GM19324 (cell line): Measurements from ENCODE around the gene C14orf93.
"Not testable (repeated sequence)": the region's sequence is repeated elsewhere in the genome, so short reads cannot be mapped to it uniquely, and the experiment has no call there.

Experiments used
- ATAC-seq: cut with Tn5 transposase; IDR thresholded peaks from one replicate; pipeline ENCODE4 v1.9.1; 2021; ENCODE audit warnings: mild to moderate bottlenecking, moderate library complexity; ENCODE audit not compliant: unreplicated experiment, low FRiP score

The C14orf93 gene

DNA sequence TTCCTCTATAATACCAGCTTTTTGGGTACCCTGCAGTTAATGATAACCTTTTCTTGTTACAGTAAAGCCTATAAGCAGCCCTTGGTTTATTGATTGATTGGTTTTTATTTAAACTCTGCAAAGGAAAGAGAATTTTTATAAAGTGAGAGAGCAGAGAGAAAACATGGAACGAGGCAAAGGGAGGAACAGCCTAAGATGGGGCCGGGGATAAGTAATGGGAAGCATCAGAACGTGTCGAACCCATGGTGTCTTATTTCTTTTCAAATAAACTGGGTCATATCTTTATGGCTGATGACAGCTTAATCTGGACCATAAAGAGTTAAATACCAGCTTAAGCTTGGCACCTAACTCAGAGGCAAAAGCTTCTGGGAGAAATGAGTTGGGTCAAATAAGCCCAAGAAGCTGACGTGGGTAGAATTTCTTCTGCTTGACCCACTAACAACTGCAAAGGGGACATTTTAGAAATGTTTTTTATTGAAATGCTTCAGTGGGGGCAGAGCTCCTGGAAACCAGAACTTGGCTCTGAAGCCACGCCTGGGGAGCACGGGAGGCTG is 12.0 kb upstream of the C14orf93 start:
- no peak for ATAC-seq

DNA sequence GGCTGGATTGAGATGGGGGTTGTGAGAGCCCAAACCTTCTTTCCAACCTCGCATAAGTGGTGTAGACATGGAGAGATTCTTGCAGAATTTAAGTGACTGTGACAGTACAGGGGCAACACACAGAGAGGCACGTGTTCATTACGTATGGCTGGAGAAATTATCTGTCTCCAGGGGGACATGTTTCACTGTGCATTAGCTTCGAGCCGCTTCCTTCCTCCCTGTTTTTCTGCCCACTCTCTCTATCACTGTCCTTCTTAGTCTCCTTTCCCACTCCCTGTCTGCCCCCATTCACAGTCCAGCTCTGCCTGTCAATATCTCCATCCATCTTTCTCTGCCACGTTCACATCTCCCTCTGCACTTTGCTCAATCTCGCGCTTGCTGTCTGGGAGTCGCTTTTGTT is 11.5 kb upstream of the C14orf93 start:
- no peak for ATAC-seq

DNA sequence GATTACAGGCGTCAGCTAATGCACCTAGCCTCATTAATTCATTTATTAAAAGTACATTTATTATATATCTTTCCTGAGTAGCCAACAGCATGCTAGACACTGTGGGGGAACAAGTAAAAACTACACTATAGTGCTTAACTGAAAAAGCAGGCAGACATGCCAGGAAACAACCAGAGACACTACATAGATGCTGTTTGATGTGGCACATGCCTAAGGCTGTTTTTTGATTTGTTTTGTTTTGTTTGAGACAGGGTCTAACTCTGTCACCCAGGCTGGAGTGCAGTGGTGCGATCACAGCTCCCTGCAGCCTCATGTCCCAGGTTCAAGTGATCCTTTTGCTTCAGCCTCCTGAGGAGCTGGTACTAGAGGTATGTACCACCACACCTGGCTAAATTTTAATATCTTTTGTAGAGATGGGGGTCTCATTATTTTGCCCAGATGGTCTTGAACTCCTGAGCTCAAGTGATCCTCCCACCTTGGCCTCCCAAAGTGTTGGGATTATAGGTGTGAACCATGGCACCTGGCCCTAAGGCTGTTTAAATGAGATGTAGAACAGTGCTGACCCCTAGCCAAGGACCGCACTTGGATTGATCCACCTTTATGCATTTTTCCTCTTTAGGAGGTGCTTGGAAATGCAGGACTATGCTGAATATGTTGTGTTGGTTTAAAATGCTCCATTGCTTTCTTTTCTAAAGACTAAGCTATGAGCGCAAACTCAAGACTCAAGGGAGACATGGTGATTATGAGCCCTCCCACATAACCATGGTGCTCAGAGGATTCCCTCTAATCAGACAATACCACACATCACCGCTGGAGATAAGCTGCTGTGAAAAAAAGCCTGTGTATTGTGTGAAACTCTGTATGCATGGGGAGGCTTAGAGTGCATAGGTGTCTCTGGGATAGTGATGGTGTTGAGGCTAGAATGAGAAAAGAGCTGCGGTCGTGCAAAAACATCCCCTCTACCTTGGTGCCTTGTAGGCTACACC is 10.5 kb upstream of the C14orf93 start:
- ATAC-seq = no peak

DNA sequence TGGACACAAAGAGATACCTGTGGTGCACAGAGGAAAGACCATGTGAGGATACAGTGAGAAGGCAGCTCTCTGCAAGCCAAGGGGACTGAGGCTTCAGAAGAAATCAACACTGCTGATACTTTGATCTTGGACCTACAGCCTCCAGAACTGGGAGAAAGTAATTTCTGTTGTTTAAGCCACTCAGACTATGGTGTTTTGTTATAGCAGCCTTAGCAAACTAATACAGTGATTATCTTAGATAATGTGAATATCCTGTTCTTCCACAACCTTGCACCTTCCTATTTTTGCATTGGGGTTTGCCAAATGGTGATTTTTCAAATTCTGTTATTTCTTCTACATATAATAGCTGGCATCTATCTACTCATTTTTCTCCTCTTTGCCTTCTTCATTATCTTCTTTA is 8.2 kb upstream of the C14orf93 start:
- no peak for ATAC-seq

DNA sequence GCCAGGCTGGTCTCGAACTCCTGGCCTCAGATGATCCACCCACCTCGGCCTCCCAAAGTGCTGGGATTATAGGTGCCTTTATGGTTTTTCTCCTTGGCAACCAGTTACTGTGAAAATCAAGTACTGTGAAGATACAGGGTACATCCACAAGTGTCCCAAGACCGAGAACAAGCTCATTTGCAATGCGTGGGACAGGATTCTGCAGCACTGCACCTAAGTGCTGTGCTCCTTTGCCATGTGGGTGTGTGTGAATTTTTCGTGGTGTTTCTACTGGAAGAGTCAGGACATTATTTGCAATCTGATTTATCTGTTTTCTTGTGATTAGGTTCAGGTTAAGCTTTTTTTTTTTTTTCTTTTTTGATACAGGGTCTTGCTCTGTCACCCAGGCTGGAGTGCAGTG is 7.1 kb upstream of the C14orf93 start:
- no peak for ATAC-seq

DNA sequence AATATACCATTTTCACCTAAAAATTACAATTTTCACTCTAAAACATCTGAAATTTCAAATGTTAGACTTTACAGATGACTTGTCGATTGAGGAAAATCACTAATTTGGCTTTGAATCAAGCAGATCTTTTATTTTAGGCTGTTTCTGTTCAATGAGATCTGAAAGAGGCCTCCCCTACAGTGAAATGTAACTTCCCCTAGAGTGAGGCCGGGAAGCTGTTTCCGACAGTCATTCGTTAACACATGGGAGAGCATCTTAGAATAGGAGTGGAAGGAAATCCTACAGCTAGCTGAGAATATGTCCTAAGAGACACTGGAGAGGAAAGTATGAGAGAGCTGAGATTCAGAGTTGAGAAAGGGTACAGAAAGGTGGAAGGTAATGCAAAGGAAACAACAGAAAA is 5.7 kb upstream of the C14orf93 start:
- ATAC-seq = no peak

DNA sequence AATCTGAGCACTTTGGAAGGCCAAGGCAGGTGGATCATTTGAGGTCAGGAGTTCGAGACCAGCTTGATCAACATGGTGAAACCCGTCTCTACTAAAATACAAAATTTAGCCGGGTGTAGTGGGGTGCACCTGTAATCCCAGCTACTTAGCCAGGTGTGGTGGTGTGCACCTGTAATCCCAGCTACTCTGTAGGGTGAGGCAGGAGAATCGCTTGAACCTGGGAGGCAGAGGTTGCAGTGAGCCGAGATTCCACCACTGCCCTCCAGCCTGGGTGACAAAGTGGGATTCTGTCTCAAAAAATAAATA is 3.8 kb upstream of the C14orf93 start:
- not testable (repeated sequence) for ATAC-seq

DNA sequence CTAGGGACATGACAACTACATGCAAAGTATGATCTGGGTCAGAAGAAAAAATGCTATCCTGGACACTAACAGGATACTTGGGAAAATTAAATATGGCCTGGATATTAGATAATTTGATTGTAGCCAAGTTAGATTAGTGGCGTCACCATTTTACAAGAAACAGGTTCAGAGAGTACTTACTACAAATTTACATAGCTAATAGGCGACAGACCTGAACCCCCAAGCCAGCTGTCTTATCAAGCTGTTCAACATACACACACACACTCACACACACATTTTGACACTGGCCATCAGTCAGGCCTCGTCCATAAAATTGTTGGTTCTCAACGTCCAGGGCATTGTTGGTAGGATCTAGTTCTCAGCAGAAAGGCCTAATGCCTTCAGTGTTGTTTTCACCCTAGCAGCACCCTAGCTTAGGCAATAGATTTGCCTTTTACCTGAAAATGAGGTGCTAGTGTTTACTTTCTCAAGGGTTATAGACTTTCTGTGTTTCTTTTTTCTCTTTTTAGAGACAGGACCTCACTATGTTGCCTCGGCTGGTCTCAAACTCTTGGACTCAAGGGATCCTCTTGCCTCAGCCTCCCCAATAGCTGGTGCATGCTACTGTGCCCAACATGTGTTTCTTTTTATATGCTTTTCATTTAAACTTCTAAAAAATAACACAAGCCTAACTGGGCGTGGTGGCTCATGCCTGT is 3.3 kb upstream of the C14orf93 start:
- no peak for ATAC-seq

DNA sequence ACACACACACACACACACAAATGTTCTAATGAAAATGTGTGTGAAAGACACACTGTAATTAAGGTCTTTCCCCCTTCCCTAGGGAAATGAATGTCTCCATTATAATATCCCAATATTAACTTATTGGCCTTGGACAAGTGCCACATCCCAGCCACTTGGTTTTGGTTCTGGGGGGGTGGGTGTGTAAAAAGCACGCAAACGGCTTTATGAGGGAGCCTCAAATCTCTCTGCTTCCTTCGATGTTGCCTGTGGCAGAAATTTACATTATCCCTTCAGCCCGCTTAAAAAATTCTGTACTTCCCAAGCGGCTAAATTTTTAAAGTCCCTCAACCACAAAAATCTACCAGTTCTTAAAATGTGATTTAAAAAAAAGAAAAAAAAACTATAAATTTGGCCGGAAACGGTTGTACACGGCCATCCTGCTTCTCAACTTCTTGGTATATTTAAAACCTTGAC is 432 bp downstream of the C14orf93 start:
- no peak for ATAC-seq

DNA sequence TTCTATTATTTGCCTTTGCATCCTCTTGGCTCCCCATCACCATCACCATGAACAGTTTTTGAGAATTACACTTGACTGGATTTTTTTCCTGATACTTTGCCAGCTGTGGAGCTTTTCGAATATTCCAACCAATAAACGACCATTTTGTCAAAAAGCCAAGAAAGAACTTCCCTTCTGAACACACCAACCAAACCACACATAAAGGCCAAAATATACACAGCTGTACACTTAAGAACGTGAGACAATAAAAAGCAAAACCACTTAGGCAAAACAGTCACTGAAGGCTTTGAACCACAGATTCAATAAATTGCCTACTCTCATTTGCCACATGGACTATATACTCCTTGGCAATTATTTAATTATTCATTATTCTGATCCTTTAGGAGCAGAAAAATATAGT is 1.1 kb downstream of the C14orf93 start:
- ATAC-seq = no peak

DNA sequence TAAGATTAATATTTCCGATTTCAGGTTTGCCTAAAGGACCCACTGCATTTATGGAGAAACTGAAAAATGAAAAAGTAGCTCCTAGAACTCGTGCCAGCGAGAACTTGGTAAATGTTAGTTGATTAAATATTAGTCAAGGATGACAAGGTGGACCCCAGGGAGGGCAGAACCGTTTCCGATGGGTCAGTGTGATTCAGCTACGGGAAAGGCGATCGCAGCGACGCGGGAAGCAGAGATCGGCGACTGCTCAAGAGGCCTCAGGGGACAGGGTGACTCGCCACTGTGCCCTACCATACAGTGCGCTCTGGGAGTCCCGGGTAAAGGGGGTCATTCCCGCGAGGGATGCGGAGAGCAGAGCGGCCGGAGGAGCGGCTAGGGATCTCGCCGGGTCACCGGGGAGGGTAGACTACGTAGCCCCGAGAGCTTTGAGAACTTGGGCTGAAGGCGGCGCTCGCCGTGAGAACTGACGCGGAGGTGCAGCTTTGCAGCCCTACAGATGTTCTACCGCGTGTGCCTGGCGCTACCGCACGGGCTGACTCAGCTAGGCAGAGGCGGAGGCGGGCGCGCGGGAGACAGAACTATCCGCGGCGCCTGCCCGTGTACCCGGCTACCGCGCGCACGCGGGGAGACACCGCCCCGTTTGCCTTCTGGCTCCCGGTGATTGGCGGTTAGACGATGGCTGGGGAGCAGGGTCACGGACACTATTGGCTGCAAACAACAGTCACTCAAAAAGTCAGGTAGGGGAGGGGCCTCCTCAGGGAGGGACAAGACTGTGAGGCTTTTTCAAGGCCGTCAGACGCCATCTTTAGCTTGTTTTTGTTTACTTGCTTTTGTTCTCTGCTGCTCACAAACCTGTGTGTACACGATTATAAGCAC is 3.2 kb downstream of the C14orf93 start:
- ATAC-seq = peak; percentile 95

DNA sequence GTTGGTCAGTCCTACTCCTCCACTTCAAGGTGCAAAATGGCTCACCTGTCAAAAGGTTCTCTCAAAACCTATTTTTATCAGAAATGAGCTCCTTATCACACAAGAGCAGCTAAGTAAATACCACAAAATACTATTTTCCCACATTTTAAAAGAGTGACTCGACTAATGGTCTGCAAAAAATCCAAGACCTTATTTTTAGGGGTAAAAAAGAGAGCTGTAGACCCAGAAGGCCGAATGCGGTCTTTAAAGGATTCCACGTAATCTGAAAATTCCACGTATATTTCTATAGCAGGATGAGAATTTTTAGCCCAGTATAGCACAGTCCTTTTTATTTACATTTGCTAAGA is 3.8 kb downstream of the C14orf93 start:
- no peak for ATAC-seq

DNA sequence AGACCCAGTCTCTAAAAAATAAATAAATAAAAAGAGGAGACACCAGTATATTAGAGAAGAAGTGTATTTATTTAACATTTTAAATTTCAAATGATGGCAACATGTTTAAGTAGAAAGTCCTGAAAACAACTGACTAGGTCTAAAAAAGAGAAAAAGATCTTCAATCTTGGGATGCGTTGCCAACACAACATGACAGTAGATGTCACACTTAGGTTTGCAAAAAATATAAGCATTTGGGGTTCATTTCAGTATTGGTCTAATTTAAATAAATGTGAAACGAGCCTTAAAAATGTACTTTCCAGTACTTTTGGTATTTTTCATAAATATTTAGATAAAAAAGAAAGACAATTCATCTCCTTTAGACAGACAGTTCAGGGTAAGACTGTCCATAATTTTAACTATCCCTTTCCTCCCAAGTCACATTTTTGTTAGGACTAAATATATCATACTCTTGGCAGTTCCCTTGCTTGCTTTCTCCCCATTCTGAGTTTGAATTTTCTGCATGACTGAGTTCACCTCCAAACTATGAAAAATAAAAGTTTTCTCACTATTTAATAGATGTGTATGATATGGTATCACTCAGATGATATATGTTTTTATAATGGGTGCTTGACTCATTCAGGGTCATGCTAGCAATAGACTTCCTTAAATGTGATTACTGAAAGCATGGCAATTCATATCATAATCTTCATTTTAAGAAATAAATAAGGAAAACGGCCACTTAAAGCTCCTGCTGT is 4.3 kb downstream of the C14orf93 start:
- ATAC-seq = no peak

DNA sequence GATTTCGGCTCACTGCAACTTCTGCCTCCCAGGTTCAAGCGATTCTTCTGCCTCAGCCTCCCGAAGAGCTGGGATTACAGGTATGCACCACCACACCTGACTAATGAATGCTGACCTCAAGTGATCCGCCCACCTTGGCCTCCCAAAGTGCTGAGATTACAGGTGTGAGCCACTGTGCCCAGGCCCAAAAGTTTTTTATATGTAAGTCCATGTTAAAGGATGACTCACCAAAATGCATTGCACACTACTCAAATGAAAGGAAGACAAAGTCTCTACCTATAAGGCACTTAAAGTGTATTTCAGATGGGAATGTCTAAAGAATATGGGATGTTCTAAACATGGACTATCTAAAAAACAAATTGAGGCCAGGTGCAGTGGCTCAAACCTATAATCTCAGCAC is 5.7 kb downstream of the C14orf93 start:
- not testable (repeated sequence) for ATAC-seq

DNA sequence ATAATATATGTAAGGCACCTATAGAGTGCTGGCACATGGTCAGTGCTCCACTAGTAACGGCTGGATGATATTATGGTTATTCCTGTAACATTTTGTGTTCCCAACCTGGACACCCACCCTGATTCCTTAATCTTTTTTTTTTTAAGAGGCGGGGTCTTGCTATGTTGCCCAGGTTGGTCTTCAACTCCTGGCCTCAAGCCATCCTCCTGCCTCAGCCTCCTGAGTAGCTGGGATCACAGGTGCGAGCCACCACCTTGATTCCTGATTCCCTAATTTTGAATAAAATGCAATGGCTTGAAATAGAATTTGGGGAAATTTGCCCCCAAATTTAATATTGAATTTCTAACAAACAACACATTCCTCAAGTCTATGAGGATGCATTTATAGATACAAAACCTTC is 7.4 kb downstream of the C14orf93 start:
- no peak for ATAC-seq

DNA sequence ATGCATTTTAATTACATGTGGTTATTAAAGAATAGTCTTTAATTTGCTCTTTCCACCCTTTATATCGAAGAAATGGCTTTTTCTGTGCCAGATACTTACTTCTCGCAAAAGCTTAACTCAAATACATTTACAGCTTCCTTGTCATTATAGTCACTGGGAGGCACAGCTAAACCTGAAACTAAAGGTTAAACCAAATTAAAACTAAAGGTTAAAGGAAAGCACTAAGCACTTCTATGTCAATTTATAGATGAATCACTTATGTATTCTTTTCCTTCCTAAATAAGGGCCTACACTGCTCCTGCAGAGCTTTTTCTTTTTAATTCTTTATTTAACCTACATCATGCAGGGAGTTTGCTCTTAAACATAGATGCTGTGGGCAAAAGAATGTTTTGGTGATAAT is 9.1 kb downstream of the C14orf93 start:
- ATAC-seq = no peak

DNA sequence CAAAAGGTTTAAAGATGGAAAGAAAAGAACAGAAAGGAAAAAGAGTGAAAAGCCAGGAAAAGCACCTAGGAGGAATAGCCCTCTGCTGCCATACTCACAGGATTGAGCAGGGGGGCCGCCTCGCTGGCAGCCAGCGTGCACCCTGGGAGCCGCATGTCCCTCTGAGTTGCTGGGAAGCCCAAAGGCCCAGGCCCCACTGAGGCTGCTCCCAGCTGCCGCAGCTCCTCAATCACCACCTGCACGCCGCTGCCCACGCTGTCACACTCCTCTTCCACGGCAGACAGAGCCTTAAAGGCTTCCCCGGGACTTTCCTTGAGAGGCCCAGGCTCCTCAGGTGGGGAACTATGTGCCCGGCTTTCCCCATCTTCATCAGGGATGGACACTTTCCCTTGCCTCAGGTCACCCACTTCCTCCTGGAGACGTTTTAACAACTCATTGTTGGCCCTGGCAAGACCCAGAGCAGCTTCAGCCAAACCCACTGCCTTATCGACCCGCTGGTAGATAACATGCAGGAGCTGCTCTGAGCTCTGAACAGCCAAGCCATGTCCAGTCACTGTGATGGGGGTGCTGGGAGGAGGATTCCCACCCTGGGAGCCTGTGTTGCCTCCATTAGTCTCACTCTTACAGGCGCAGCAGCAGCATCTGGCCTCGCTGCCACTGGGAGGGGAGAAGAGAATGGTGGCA is 11.5 kb downstream of the C14orf93 start:
- no peak for ATAC-seq

DNA sequence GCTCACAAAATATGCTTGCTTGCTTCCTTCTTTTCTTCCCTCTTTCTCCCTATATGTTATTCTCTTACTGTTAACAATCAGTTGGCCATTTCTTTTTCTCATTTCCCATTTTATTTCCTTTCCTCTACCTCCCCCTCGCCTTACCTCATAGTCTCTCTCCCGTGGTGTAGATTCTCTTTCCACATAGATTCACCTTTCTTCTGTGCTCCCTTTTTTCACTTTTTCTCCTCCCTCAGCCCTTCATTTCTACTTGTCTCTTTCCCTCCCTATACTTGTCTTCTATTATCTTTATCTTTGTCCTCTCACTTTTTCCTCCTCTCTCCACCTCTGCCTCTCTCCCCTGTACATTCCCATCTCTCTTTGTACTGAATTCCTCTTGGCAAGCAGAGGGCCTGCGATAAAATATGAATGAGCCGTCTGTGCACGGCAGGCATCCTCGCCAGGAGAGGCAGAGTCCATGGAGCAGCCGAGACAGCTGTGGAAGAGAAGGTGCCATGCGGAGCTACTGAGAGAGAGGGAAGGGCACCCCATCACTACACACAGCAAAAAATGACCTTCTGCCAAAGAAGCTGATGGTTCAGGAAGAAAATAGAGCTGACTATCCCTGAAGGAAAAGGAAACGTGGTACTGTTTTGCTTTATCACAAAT is 12.1 kb downstream of the C14orf93 start:
- ATAC-seq = no peak
